Measurements from ENCODE around the gene ZNF646.
A peak's percentile ranks its signal among the peaks of the same experiment; 100 is the strongest.

Gene ZNF646

GRCh38 chr16:31078597-31079341, 4.5 kb downstream of the ZNF646 start:
- Histone ChIP-seq H3K36me3 (ENCODE audit: insufficient read depth, insufficient read length, low read length) (peaks cover 82% of the 10 kb centered on the region), H3K27me3 (ENCODE audit: insufficient read depth, insufficient read length) (no peaks in the 10 kb centered on the region), H3K4me3 (ENCODE audit: insufficient read length, low read depth) (no peak overlapping the region), H3K4me1 (ENCODE audit: insufficient read depth, insufficient read length) (peaks cover 6% of the 10 kb centered on the region), H3K9ac (ENCODE audit: insufficient read length, low read depth) (no peak overlapping the region), H3K9me3 (ENCODE audit: insufficient read depth, low read length) (no peaks in the 10 kb centered on the region)
- DNase-seq (ENCODE audit: low read depth, low spot score), result no peak
- no peak for TF ChIP-seq SUZ12 (IDR thresholded peaks at IDR 0.05; ENCODE audit: extremely low read depth, insufficient read depth, insufficient read length)
- no peak for TF ChIP-seq ZNF274 (IDR thresholded peaks at IDR 0.05; ENCODE audit: low read depth, low read length)
- no peak for TF ChIP-seq YY1 (IDR thresholded peaks at IDR 0.05; ENCODE audit: insufficient read depth, insufficient read length)

- Histone ChIP-seq H3K27me3 (ENCODE audit: insufficient read depth, insufficient read length) (no peaks in the 10 kb centered on the region), H3K9me3 (ENCODE audit: insufficient read depth, low read length) (no peaks in the 10 kb centered on the region), H3K4me3 (ENCODE audit: insufficient read length, low read depth) (no peak overlapping the region), H3K36me3 (ENCODE audit: insufficient read depth, insufficient read length, low read length) (peaks cover 89% of the 10 kb centered on the region), H3K9ac (ENCODE audit: insufficient read length, low read depth) (peak overlapping the region; percentile 27), H3K4me1 (ENCODE audit: insufficient read depth, insufficient read length) (peaks cover 6% of the 10 kb centered on the region)
- no peak for DNase-seq (ENCODE audit: low read depth, low spot score)
- TF ChIP-seq ZNF274 (IDR thresholded peaks at IDR 0.05; ENCODE audit: low read depth, low read length), result no peak
These were observed 5.2 kb downstream of the ZNF646 start for GRCh38 chr16:31079342-31079944.

DNA sequence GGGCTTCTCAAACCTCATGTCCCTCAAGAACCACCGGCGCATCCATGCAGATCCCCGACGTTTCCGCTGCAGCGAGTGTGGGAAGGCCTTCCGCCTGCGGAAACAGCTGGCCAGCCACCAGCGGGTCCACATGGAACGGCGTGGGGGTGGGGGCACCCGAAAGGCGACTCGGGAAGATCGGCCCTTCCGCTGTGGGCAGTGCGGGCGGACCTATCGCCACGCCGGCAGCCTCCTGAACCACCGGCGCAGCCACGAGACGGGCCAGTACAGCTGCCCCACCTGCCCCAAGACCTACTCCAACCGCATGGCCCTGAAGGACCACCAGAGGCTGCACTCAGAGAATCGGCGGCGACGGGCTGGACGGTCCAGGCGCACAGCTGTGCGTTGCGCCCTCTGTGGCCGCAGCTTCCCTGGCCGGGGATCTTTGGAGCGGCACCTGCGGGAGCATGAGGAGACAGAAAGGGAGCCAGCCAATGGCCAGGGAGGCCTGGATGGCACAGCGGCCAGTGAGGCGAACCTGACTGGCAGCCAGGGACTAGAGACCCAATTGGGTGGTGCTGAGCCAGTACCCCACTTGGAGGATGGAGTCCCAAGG, 5.9 kb downstream of the ZNF646 start:
- peaks cover 96% of the 10 kb centered on the region for H3K36me3 ChIP-seq (ENCODE audit: insufficient read depth, insufficient read length, low read length)
- no peak overlapping the region for H3K4me3 ChIP-seq (ENCODE audit: insufficient read length, low read depth)
- TF ChIP-seq YY1 (IDR thresholded peaks at IDR 0.05; ENCODE audit: insufficient read depth, insufficient read length) (no peak), SUZ12 (IDR thresholded peaks at IDR 0.05; ENCODE audit: extremely low read depth, insufficient read depth, insufficient read length) (no peak), ZNF274 (IDR thresholded peaks at IDR 0.05; ENCODE audit: low read depth, low read length) (no peak)
- no peak for DNase-seq (ENCODE audit: low read depth, low spot score)
- peaks cover 6% of the 10 kb centered on the region for H3K4me1 ChIP-seq (ENCODE audit: insufficient read depth, insufficient read length)
- H3K9ac ChIP-seq (ENCODE audit: insufficient read length, low read depth), result no peak overlapping the region
- H3K27me3 ChIP-seq (ENCODE audit: insufficient read depth, insufficient read length), result no peaks in the 10 kb centered on the region
- H3K9me3 ChIP-seq (ENCODE audit: insufficient read depth, low read length), result no peaks in the 10 kb centered on the region

DNA sequence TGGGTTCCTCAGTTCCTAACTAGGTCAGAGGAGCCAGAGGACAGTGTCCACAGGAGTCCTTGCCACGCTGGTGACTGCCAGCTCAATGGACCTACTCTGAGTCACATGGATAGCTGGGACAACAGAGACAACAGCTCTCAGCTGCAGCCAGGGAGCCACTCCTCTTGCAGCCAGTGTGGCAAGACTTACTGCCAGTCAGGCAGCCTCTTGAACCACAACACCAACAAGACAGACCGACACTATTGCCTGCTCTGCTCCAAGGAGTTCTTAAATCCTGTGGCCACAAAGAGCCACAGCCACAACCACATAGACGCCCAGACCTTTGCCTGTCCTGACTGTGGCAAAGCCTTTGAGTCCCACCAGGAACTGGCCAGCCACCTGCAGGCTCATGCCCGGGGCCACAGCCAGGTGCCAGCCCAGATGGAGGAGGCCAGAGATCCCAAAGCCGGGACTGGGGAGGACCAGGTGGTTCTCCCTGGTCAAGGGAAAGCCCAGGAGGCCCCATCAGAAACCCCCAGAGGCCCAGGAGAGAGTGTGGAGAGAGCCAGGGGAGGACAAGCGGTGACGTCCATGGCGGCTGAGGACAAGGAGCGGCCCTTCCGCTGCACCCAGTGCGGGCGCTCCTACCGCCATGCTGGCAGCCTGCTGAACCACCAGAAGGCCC, 6.7 kb downstream of the ZNF646 start:
- DNase-seq (ENCODE audit: low read depth, low spot score), result no peak
- H3K4me1 ChIP-seq (ENCODE audit: insufficient read depth, insufficient read length), result peaks cover 9% of the 10 kb centered on the region
- no peaks in the 10 kb centered on the region for H3K27me3 ChIP-seq (ENCODE audit: insufficient read depth, insufficient read length)
- H3K9me3 ChIP-seq (ENCODE audit: insufficient read depth, low read length), result no peaks in the 10 kb centered on the region
- H3K9ac ChIP-seq (ENCODE audit: insufficient read length, low read depth), result peak overlapping the region; percentile 5
- TF ChIP-seq SUZ12 (IDR thresholded peaks at IDR 0.05; ENCODE audit: extremely low read depth, insufficient read depth, insufficient read length) (no peak), ZNF274 (IDR thresholded peaks at IDR 0.05; ENCODE audit: low read depth, low read length) (no peak), YY1 (IDR thresholded peaks at IDR 0.05; ENCODE audit: insufficient read depth, insufficient read length) (no peak)
- peaks cover 96% of the 10 kb centered on the region for H3K36me3 ChIP-seq (ENCODE audit: insufficient read depth, insufficient read length, low read length)
- H3K4me3 ChIP-seq (ENCODE audit: insufficient read length, low read depth), result no peak overlapping the region

DNA sequence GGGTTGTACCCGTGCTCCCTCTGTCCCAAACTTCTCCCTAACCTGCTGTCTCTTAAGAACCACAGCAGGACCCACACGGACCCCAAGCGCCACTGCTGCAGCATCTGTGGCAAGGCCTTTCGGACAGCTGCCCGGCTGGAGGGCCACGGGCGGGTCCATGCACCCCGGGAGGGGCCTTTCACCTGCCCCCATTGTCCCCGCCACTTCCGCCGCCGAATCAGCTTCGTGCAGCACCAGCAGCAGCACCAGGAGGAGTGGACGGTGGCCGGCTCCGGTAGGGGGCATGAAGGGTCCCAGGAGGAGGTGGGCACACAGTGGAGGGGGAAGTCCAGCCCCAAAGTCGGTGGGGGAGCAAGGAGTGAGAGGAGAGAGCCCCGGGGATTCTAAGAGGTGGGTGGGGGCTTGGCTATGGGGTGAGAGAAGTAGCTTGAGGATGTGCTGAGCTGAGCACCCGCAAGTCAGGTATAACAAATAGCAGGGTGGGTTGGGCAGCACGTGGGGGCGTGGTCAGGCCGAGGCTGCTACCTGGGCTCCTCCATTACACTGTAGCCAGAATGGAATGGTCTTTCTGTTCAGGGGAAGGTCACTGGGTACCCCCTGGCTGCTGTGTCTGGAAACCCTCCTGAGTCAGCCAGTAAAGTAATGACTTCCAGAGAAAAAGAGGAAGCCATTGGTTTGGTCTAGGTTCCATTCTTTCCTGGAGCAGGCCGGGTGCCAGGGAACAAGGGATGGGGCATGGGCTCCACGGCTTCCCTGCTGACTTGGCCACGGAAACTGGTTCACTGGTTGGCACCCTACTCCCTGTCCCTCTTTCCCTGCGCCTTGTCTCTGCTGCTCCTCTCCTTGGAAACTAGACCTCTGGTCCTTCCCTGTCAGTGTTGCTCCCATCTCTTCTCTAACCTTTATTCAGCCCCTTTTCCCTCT, 7.5 kb downstream of the ZNF646 start:
- H3K36me3 ChIP-seq (ENCODE audit: insufficient read depth, insufficient read length, low read length), result peaks cover 93% of the 10 kb centered on the region
- TF ChIP-seq SUZ12 (IDR thresholded peaks at IDR 0.05; ENCODE audit: extremely low read depth, insufficient read depth, insufficient read length), result no peak
- no peak for TF ChIP-seq ZNF274 (IDR thresholded peaks at IDR 0.05; ENCODE audit: low read depth, low read length)
- no peak for TF ChIP-seq YY1 (IDR thresholded peaks at IDR 0.05; ENCODE audit: insufficient read depth, insufficient read length)
- no peak overlapping the region for H3K4me3 ChIP-seq (ENCODE audit: insufficient read length, low read depth)
- peak overlapping the region; percentile 5 for H3K9ac ChIP-seq (ENCODE audit: insufficient read length, low read depth)
- DNase-seq (ENCODE audit: low read depth, low spot score), result no peak
- no peaks in the 10 kb centered on the region for H3K27me3 ChIP-seq (ENCODE audit: insufficient read depth, insufficient read length)
- no peaks in the 10 kb centered on the region for H3K9me3 ChIP-seq (ENCODE audit: insufficient read depth, low read length)
- peaks cover 10% of the 10 kb centered on the region for H3K4me1 ChIP-seq (ENCODE audit: insufficient read depth, insufficient read length)

GRCh38 chr16:31082368-31083045, 8.3 kb downstream of the ZNF646 start:
- no peak for DNase-seq (ENCODE audit: low read depth, low spot score)
- TF ChIP-seq SUZ12 (IDR thresholded peaks at IDR 0.05; ENCODE audit: extremely low read depth, insufficient read depth, insufficient read length) (no peak), YY1 (IDR thresholded peaks at IDR 0.05; ENCODE audit: insufficient read depth, insufficient read length) (no peak), ZNF274 (IDR thresholded peaks at IDR 0.05; ENCODE audit: low read depth, low read length) (no peak)
- Histone ChIP-seq H3K9me3 (ENCODE audit: insufficient read depth, low read length) (no peaks in the 10 kb centered on the region), H3K9ac (ENCODE audit: insufficient read length, low read depth) (no peak overlapping the region), H3K27me3 (ENCODE audit: insufficient read depth, insufficient read length) (no peaks in the 10 kb centered on the region), H3K36me3 (ENCODE audit: insufficient read depth, insufficient read length, low read length) (peaks cover 92% of the 10 kb centered on the region), H3K4me3 (ENCODE audit: insufficient read length, low read depth) (no peak overlapping the region), H3K4me1 (ENCODE audit: insufficient read depth, insufficient read length) (peaks cover 11% of the 10 kb centered on the region)
